Hepatocyte (in vitro differentiated cells): ENCODE results near the gene SHC3. TPM values are rescaled to one million over a fixed set of nuclear protein-coding genes. Genes with fewer than 3 reads are reported as not detected.
A peak's percentile ranks its signal among the peaks of the same experiment; 100 is the strongest.

Experiments
- DNase-seq: peaks from one replicate; pipeline ENCODE4 v3.0.0-alpha.2; 2016; ENCODE audit warnings: low spot score
- H2AFZ ChIP-seq: fragments of 200-600 bp; sonication (generic); 2 replicates; pipeline ENCODE4 v1.6.0; 2016; ENCODE audit warnings: antibody characterized with exemption, mild to moderate bottlenecking
- H3K27ac ChIP-seq: fragments of 200-600 bp; sonication (generic); 2 replicates; pipeline ENCODE4 v1.5.1; 2016; ENCODE audit warnings: mild to moderate bottlenecking
- H3K27me3 ChIP-seq: fragments of 200-600 bp; sonication (generic); 2 replicates; pipeline ENCODE4 v1.6.1; 2016
- H3K36me3 ChIP-seq: fragments of 200-600 bp; sonication (generic); replicated peaks from 2 replicates; pipeline ENCODE4 v1.5.1; 2016; ENCODE audit warnings: low read depth; ENCODE audit not compliant: insufficient read depth
- H3K4me1 ChIP-seq: fragments of 200-600 bp; sonication (generic); 2 replicates; pipeline ENCODE4 v1.5.1; 2016; ENCODE audit warnings: mild to moderate bottlenecking, moderate library complexity; ENCODE audit not compliant: insufficient read depth
- H3K4me2 ChIP-seq: fragments of 200-600 bp; sonication (generic); 2 replicates; pipeline ENCODE4 v1.6.0; 2016
- H3K4me3 ChIP-seq: fragments of 200-600 bp; sonication (generic); 2 replicates; pipeline ENCODE4 v1.5.1; 2016; ENCODE audit warnings: mild to moderate bottlenecking
- H3K79me2 ChIP-seq: fragments of 200-600 bp; sonication (generic); 2 replicates; pipeline ENCODE4 v1.6.0; 2017; ENCODE audit warnings: mild to moderate bottlenecking
- H3K9me2 ChIP-seq: fragments of 200-600 bp; sonication (generic); replicated peaks from 2 replicates; pipeline ENCODE4 v1.6.0; 2017; ENCODE audit warnings: mild to moderate bottlenecking; ENCODE audit not compliant: insufficient read depth
- H3K9me3 ChIP-seq: fragments of 200-600 bp; sonication (generic); 2 replicates; pipeline ENCODE4 v1.5.1; 2016; ENCODE audit warnings: low read depth, mild to moderate bottlenecking
- H4K20me1 ChIP-seq: fragments of 200-600 bp; sonication (generic); 2 replicates; pipeline ENCODE4 v1.6.0; 2016; ENCODE audit warnings: mild to moderate bottlenecking; ENCODE audit not compliant: insufficient read depth, poor library complexity, severe bottlenecking
- CTCF ChIP-seq: fragments of 200-600 bp; sonication (generic); IDR thresholded peaks from 2 replicates; pipeline ENCODE4 v1.5.1; 2016; ENCODE audit warnings: antibody characterized with exemption, mild to moderate bottlenecking; ENCODE audit not compliant: poor library complexity
- EZH2 ChIP-seq: fragments of 200-600 bp; sonication (generic); IDR thresholded peaks from 2 replicates; pipeline ENCODE4 v1.6.1; 2016; ENCODE audit warnings: antibody characterized with exemption, mild to moderate bottlenecking, borderline replicate concordance
- EZH2phosphoT487 ChIP-seq: fragments of 200-600 bp; sonication (generic); IDR thresholded peaks from one replicate; pipeline ENCODE4 v1.6.1; 2018; ENCODE audit warnings: antibody characterized with exemption, mild to moderate bottlenecking, low read depth, moderate library complexity; ENCODE audit not compliant: unreplicated experiment, severe bottlenecking
- WGBS: methylation state at CpG from one replicate; pipeline ENCODE4 v1.1.6; 2016; ENCODE audit warnings: low lambda C conversion rate; ENCODE audit errors: missing lambda C conversion rate; 5-methylcytosine and 5-hydroxymethylcytosine counted together
- polyA plus RNA-seq: library from polyadenylated mRNA; unstranded; fragments of >200 nt; fragmentation: Nextera tagmentation; extraction: Ambion mirVana; gene quantifications from 2 replicates; pipeline ENCODE4 v1.2.1, GENCODE V29; 2016
- total RNA-seq: library from RNA; depleted of rRNA; stranded (reverse); fragments of >200 nt; gene quantifications from 2 replicates; pipeline ENCODE4 v1.2.3, GENCODE V29; 2014

Gene SHC3
- total and polyA plus RNA-seq, 2 experiments from 2014 or later: 1.5 to 1.8 TPM

GRCh38 chr9:89023740-89024139, 154.9 kb downstream of the SHC3 start:
- no peaks in the 10 kb centered on the region for H3K79me2 ChIP-seq
- no peaks in the 10 kb centered on the region for H3K36me3 ChIP-seq
- TF ChIP-seq CTCF: no peak
- no peak for TF ChIP-seq EZH2
- TF ChIP-seq EZH2phosphoT487: no peak
- H2AFZ ChIP-seq: no peak overlapping the region
- peaks cover 25% of the 10 kb centered on the region for H3K4me1 ChIP-seq
- H3K9me3 ChIP-seq: no peaks in the 10 kb centered on the region
- no peak overlapping the region for H3K4me3 ChIP-seq
- peak overlapping the region; percentile 79 for H3K27ac ChIP-seq
- WGBS: 70% methylated on average over 3 of the region's 3 CpGs
- H3K9me2 ChIP-seq: no peaks in the 10 kb centered on the region
- no peak for DNase-seq
- H4K20me1 ChIP-seq: no peaks in the 10 kb centered on the region
- H3K4me2 ChIP-seq: no peak overlapping the region
- no peaks in the 10 kb centered on the region for H3K27me3 ChIP-seq

- Histone ChIP-seq H3K4me2 (peak overlapping the region; percentile 30), H3K27me3 (no peaks in the 10 kb centered on the region), H3K9me2 (no peaks in the 10 kb centered on the region), H3K4me3 (no peak overlapping the region), H3K27ac (peak overlapping the region; percentile 79), H3K4me1 (peaks cover 25% of the 10 kb centered on the region), H4K20me1 (no peaks in the 10 kb centered on the region), H2AFZ (no peak overlapping the region), H3K9me3 (no peaks in the 10 kb centered on the region), H3K79me2 (no peaks in the 10 kb centered on the region), H3K36me3 (no peaks in the 10 kb centered on the region)
- peak; percentile 66 for DNase-seq
- no peak for TF ChIP-seq CTCF
- 58% methylated on average over 2 of the region's 2 CpGs for WGBS
Observed at GRCh38 chr9:89022902-89023301, 155.7 kb downstream of the SHC3 start.

GRCh38 chr9:89022001-89022759, 156.4 kb downstream of the SHC3 start:
- Histone ChIP-seq H3K27me3 (no peaks in the 10 kb centered on the region), H3K27ac (peak overlapping the region; percentile 79), H3K79me2 (no peaks in the 10 kb centered on the region), H4K20me1 (no peaks in the 10 kb centered on the region), H2AFZ (no peak overlapping the region), H3K4me2 (peak overlapping the region; percentile 38), H3K9me2 (no peaks in the 10 kb centered on the region), H3K4me1 (peaks cover 25% of the 10 kb centered on the region), H3K36me3 (no peaks in the 10 kb centered on the region), H3K4me3 (no peak overlapping the region), H3K9me3 (no peaks in the 10 kb centered on the region)
- WGBS: 71% methylated on average over 15 of the region's 15 CpGs
- TF ChIP-seq EZH2phosphoT487: no peak
- no peak for TF ChIP-seq EZH2
- TF ChIP-seq CTCF: no peak
- DNase-seq: peak; percentile 47
